ENCODE results near the gene KCNIP1.

GRCh38 chr5:170731052-170731451 is 227.2 kb downstream of the KCNIP1 start:
- TF ChIP-seq MAX (IDR thresholded peaks at IDR 0.05): no peak
- TF ChIP-seq CTCF (IDR thresholded peaks at IDR 0.05 in 2 of 3, conservative IDR thresholded peaks at IDR 0.05 in 1 of 3; ENCODE audit: borderline replicate concordance in 1 of 3, insufficient read depth in 1 of 3, low read depth in 2 of 3, low read length in 2 of 3): no peak
- TF ChIP-seq POLR2AphosphoS5 (IDR thresholded peaks at IDR 0.05; ENCODE audit: low read depth, low read length): no peak
- TF ChIP-seq POLR2A (IDR thresholded peaks at IDR 0.05; ENCODE audit: borderline replicate concordance, extremely low read depth, insufficient read depth, insufficient read length): no peak
- no peak for TF ChIP-seq ATF3 (IDR thresholded peaks at IDR 0.05)
- no peak for TF ChIP-seq TCF7L2 (IDR thresholded peaks at IDR 0.05; ENCODE audit: borderline replicate concordance, extremely low read depth, insufficient read depth, insufficient read length)
- TF ChIP-seq SP1 (IDR thresholded peaks at IDR 0.05; ENCODE audit: low read depth): no peak
- no peak for TF ChIP-seq JUND (IDR thresholded peaks at IDR 0.05)
- no peak for TF ChIP-seq EZH2phosphoT487 (IDR thresholded peaks at IDR 0.05; ENCODE audit: borderline replicate concordance)
- no peak for TF ChIP-seq YY1 (IDR thresholded peaks at IDR 0.05; ENCODE audit: extremely low read depth, insufficient replicate concordance, low read depth, low read length)
- TF ChIP-seq EZH2 (IDR thresholded peaks at IDR 0.05): no peak
